Right forelimb (tissue), 1 donor: ENCODE measurements around the gene RPL22L1.
A peak's percentile ranks its signal among the peaks of the same experiment; 100 is the strongest.
"Not testable (repeated sequence)": the region's sequence is repeated elsewhere in the genome, so short reads cannot be mapped to it uniquely, and the experiment has no call there.

Experiments used
- DNase-seq: peaks from one replicate; pipeline ENCODE4 v3.0.0-alpha.2; 2018

The RPL22L1 gene

DNA sequence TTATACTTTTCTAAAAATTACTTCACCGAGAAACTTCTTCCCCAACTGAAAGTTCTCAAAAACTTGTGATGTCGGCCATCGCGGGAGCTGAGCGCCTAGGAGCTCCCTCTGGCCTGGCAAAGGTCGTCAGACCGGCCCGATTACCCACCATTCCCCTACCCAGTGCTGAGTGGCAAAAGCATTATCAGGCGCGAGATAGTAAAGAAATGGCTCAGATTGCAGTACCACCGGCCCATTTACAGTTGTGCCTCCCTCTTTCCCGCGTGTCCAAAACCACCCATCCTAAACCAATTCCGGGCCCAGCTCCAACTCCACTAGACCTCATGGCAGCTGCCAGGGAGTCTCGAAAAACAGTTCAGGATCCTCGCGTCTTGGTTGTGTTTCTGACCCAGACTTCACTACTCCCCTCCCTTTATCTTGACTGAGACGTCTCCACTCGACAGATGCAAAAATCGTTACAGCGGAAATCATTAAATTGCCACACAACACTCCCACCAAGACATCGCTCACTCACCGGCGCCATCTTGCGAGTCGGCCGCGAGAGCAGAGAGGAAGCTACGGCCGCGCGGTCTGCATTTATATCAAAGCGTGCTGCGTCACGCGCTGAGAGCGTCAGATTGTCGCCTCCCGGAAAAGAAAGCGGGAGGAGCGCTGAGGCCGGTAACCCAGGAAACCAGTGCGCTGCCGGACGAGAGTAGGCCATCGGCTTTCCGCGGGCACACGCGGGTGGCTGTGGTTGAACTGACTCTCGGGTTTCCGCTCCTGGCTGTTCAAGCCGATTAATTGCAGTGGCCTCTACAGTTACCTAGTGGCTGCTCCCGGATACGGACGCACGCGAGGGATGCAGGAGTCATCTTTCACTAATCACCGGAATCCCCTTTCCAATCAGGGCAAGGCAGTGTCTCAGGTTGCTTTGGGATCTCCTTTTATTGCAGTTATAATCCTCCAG lies at the start of gene RPL22L1:
RPL22L1 (minus strand) TSS at position 551 of the 949 bp plus-strand sequence; CDS start at position 523, 28 bp downstream.
- DNase-seq = peak; percentile 96

DNA sequence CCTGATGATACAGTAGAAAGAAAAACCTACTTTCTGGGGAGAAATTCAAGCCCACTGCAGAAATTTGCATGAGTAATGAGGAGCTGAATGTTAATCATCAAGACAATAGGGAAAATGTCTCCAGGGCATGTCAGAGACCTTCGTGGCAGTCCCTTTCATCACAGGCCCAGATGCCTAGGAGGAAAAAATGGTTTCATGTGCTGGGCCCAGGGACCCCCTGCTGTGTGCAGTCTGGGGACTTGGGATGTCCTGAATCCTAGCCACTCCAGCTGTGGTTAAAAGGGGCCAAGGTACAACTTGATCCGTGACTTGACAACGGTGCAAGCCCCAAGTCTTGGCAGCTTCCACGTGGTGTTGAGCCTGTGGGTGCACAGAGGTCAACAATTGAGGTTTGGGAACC lies 48.7 kb upstream of the RPL22L1 start:
- DNase-seq = no peak

DNA sequence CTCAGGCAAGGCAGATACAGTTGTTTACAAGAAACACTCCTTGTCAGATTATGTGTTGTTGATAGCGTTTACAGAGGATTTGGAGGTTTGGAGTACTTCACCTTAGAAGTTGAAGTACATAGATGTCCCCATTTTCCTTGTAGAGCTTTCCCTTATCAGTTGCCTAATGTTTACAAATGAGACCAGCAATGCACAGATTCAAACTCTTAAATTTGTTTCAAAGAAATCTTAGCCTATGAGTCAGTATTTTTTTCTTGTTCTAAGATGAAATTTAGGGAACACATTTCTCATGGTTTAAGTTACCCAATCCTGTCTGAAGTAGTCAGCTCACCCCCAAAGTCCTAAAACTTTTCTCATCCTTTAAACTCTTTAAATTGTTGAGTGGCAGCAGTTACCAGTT lies 44.7 kb upstream of the RPL22L1 start:
- DNase-seq = no peak

DNA sequence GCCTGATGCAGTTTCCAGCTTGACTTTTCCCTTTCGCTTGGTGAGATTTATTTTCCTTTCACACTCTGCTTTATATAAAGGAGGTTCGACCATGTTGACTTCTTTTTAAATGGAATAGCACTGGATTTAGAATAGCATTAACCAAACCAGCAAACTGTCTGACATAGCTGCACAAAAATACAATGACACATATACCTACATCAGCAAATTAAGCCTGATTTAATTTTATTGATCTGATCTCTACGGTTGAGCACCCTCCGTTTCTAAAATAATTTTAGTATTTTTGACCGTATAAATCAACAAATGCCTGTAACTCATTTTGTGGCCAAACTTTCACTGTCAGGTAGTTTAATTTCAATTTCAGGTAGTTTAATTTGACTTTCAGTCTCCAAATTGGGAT lies 44.2 kb upstream of the RPL22L1 start:
- no peak for DNase-seq

DNA sequence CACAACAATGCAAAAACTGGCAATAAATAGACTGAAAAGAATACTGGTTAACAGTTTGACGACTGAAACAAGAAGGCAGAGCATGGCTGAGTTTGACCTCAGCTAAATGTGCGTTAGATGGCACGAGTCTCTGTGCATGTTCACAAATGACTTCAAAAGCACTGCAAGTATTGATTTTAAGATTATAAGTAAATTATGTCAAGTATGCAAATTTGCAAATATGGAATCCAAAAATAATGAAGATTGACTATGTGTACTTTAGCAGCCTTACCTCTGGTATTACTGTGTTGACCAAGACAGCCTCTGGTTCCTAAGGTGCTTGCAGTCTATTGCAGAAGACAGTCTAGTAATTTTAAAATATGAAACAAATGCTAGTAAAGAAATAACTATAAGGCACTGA lies 41.1 kb upstream of the RPL22L1 start:
- no peak for DNase-seq

DNA sequence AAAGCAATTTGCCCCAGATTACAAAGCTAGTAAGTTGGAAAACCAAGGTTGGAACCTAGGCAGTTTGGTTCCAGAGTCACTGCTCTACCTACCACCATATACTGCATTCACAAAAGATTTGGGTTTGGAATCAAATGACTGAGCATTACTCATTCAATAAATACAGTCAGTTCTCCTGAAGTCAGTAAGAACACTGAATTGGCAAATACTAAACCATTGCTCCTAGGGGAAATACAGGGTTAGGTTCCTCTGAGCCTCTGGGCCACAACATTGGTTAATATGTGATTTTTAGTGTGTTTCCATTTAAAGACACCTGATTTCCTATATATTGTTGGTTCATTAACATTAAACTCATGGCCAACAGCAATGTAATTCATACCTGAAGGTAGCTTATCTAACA lies 40.5 kb upstream of the RPL22L1 start:
- no peak for DNase-seq

DNA sequence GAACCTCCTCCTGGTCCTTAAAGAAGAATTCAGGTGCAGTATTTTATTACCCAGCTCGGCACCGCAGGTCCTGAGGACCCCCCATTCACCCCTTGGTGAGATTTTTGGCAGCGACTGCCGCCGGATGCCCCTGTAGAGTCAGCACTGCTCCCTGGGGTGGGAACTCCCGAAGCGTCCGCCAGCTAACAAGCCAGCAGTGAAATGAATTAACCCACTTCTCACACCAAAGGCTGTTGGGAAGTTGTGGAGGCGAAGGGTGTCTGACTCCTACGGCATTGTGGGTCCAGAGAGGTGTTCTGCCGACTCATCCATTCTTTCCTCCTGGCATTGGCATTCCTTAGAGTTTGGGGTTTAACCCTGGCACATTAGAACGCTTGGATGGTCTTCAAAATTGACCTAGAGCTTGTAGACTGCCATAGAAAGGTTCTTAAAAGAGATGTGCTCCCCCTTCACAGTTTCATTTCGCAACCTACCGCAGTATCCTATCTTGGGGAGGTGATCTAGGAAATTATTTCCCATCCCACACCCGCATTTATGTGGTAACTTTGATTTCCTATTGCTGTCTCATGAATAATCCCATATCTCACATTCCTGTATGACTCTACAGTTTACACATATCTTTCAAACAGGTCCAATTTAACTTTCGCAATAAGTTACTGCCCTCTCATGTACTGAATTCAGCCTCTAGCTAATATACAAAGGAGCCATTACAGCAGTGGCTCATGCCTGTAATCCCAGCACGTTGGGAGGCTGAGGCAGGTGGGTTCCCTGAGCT lies 39.3 kb upstream of the RPL22L1 start:
- no peak for DNase-seq

DNA sequence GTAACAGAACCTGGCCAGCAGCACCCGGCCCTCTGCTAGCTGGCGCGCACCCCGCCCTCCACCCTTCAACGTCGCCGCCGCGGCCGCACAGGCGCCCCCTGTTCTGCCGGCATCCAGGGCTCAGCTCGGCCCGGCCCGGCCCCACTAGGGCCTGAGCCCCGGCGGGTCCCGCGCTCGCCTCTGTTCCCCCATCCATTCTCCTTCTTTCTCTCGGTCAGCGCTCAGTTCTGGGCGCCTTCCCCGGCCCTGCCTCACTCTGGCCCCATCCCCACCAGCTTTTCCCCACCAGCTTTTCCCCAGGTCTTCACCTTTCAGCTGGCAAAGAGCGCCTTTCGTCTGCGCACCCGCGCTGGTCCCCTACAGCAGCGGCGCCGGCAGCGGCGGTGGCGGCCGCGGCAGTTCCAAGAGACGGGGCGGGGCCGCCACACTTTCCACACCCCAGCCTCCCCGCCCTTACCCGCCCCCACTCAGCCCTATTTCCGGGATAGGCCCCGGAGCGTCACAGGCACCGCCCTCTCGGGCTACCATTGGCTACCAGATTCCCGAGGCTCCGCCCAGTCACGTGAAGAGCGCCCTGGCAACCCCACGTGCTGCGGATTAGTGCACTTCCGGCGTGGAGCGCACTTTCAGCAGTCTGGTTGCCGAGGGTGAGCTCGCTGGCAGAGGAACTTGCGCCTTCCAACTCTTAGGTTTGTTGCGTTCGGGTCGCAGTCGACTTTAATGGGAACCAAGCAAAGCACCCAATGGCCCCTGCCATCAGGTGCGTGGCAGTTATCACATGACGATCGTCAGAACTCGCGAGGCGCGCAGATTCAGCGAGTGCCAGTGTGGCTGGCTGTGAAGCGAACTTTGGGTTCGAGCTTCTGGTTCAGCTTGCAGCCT lies 38.5 kb upstream of the RPL22L1 start, which contains the start of gene EIF5A2:
EIF5A2 (minus strand) TSS at position 403 of the 882 bp plus-strand sequence. CDS start 831 bp downstream, outside the sequence.
- peak; percentile 93 for DNase-seq

DNA sequence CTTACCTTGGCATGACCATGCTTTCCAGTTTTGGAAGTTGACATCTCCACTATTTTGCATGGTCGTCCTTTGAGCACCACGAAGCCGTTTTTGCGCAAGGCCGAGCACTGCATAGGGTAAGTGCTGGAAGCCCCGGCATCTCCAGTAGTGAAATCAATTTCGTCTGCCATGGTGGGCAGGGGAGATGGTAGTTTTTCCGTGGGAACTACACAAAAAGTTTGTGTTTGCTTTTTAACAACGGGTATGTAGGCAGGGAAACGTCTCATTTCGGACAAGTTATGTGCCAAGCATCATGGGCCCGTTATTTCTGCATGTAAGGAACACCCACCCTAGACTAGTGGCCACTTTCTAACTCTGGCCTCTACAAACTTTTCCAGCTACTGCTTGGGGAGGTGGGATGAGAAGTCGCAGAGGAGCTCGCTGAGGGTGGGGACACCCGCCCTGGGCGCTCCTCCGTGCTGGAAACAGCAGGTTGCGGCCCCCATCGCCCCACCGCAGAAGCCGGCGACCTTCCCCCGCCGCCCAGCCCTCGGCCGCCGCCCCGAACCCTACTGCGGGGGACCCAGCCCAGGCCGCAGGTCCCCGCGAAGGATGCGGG lies 37.7 kb upstream of the RPL22L1 start:
- peak; percentile 44 for DNase-seq

DNA sequence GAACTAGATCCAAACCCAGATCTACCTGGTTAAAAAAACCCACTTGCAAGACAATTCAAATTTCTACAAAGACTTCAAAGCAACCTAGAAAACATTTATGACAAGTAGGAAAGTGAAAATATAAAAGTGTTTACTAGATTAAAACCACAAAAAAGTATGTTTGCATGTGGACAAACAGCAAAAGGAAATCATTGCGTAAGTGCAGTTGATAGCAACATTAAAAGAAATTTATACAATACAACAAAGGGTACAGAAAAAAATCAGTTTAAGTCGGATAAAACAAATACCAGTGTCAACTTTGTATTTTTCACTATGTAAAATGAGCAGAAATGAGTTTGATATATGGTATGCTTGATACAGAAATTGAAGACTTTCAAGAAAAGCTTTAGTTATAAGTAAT lies 35.9 kb upstream of the RPL22L1 start:
- DNase-seq = no peak

DNA sequence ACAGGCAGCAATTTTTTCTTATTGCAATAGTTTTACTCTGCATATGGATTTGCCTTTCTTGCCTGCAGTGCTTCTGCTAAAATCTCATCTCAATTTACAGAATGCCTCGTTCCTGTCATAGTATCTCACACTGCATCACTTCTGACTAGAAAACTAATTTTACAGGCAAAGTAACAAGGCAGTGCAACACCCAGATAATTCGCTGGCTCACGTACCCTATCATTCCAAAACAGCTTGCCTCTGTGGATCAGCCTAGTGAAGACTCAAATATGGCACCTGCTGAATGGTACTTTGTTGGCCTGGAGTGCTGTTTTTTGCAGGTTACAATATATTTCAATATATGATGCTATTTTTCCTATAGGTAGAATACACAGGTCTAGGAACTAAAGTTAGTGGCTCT lies 33.1 kb upstream of the RPL22L1 start:
- no peak for DNase-seq

DNA sequence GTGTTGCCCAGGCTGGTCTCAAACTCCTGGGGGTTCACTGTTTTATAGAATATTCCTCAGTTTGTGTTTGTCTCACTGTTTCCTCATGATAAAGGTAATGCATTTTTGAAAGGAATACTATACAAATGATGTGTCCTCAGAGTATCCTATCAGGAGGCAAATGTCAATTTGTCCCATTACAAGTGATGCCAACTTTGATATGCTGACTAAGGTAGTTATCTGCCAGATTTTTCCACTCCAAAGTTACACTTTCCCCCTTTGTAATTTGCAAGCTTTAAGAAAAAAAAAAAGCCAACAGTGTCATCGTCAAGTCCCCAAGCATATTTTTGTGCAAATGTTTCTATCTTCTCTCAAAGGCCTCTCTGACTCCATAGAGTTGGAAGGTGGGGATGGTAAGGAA lies 29.5 kb upstream of the RPL22L1 start:
- DNase-seq = no peak

DNA sequence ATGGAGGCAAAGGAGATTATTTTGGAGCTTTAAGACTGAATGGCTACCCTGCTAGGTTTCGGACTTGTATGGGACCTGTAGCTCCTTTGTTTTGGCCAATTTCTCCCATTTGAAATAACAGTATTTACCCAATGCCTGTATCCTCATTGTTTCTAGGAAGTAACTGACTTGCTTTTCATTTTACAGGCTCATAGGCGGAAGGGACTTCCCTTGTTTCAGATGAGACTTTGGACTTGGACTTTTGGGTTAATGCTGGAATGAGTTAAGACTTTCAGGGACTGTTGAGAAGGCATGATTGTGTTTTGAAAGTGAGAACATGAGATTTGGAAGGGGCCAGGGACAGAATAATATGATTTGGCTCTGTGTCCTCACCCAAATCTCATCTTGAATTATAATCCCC lies 28.0 kb upstream of the RPL22L1 start:
- no peak for DNase-seq

DNA sequence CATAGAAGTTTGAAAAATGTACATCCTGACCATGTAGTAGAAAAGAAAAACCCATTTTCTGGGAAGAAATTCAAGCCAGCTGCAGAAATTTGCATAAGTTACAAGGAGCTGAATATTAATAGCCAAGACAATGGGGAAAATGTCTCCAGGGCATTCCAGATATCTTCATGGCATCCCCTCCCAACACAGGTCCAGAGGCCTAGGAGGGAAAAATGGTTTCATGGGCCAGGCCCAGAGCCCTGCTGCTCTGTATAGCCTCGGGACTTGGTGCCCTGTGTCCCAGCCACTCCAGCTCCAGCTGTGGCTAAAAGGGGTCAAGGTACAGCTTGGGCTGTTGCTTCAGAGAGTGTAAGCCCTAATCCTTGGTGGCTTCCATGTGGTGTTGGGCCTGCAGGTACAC lies 27.2 kb upstream of the RPL22L1 start:
- DNase-seq = not testable (repeated sequence)

DNA sequence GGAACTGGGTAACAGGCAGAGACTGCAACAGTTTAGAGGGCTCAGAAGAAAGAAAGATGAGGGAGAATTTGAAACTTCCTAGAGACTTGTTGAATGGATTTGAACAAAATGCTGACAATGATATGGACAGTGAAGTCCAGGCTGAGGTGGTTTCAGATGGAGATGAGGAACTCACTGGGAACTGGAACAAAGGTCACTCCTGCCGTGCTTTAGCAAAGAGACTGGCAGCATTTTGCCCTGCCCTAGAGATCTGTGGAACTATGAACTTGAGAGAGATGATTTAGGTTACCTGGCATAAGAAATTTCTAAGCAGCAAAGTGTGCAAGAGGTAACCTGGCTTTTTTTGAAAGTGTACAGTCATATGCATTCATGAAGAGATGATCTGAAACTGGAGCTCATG lies 26.8 kb upstream of the RPL22L1 start:
- DNase-seq = no peak

DNA sequence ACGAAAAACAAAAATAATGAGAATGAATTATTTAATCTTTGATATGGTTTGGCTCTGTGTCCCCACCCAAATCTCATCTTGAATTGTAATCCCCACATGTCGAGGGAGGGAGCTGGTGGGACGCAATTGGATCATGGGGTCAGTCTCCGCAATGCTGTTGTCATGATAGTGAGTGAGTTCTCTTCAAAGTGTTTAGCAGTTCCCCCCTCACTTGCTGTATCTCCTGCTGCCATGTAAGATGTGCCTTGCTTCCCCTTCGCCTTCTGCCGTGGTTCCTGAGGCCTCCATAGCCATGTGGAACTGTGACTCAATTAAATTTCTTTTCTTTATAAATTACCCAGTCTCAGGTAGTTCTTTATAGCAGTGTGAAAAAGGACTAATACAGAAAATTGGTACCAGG lies 26.3 kb upstream of the RPL22L1 start:
- DNase-seq = not testable (repeated sequence)

DNA sequence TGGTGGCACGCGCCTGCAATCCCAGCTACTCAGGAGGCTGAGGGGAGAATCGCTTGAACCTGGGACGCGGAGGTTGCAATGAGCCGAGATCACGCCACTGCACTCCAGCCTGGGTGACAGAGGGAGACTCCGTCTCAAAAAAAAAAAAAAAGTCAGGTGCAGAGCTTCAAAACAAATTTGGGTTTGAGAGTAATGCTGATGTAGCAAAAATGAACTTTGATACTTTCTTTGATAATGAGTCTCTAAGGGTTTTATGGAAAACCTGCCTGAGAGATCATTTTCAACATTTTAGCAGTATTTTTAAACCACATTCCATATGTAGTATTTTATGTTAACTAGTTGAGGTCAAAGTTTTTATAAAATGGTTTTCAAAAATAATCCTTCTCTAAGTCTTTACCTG lies 23.9 kb upstream of the RPL22L1 start:
- no peak for DNase-seq

DNA sequence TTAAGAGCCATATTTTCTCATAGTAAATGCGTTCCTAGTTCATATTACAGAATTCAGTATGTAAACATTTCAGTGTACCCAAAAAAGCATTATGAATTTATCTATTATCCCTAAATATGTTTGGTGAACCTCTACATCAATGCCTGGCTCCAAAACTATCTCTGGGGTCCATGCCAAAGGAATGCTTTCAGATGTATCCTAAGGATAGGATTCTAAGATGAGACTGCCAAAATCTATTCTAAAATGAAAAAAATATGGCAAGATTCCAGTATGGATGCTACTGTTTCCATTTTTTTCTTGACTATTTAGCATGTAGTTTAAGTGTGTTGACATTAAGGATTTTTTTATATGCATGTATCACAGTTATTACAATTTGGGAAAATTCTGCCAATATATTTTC lies 19.6 kb upstream of the RPL22L1 start:
- DNase-seq = no peak

DNA sequence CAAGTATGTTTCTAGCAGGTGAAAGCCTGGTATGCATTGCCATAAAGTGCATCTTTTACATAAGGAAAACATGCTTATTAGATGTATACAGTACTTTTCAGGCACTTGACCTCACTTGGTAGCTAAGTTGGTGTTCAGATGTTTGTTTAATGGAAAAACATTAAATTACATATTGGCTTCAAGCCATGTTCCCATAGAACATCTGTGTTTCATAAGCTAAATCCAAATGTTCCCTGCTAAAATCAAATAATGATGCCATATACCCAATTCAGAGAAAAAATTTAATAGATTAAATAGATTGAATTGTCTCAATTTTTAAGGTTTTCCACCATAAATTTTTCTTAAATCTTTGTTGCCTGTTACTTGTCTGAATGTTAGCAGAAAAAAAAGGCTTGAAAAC lies 19.1 kb upstream of the RPL22L1 start:
- no peak for DNase-seq

DNA sequence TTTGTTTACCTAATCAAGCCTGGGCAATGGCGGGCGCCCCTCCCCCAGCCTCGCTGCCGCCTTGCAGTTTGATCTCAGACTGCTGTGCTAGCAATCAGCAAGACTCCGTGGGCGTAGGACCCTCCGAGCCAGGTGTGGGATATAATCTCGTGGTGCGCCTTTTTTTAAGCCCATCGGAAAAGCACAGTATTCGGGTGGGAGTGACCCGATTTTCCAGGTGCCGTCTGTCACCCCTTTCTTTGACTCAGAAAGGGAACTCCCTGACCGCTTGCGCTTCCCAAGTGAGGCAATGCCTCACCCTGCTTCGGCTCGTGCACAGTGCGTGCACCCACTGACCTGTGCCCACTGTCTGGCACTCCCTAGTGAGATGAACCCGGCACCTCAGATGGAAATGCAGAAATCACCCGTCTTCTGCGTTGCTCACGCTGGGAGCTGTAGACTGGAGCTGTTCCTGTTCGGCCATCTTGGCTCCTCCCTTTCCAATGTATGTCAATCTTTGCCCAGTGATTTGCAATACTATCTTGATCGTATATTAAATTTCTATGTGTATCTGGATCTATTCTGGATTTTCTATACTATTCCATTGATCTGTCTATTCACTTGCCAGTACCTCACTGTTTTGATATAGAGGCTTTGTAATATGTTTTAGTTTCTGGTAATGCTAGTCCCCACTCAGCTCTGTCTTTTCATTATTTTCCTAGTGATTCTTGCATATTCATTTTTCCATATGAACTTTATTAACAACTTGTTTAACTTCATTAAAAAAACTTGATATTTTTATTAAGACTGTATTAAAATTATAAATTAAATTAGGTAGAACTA lies 14.3 kb upstream of the RPL22L1 start:
- DNase-seq = not testable (repeated sequence)

DNA sequence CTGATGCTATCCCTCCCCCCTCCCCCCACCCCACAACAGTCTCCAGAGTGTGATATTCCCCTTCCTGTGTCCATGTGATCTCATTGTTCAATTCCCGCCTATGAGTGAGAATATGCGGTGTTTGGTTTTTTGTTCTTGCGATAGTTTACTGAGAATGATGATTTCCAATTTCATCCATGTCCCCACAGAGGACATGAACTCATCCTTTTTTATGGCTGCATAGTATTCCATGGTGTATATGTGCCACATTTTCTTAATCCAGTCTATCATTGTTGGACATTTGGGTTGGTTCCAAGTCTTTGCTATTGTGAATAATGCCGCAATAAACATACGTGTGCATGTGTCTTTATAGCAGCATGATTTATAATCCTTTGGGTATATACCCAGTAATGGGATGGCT lies 8.7 kb upstream of the RPL22L1 start:
- not testable (repeated sequence) for DNase-seq
